Nephron (organoid): ENCODE results near the gene MTX2.

ENCODE experiments used
- H3K27ac Mint-ChIP-seq, 3 experiments: 2 replicates each; pipeline ENCODE4 v1.8.0; 2020; ENCODE audit warnings: mixed read lengths in 3 of 3, mild to moderate bottlenecking in 2 of 3, moderate library complexity in 1 of 3
- H3K27me3 Mint-ChIP-seq: 2 replicates; pipeline ENCODE4 v1.8.0; 2021; ENCODE audit warnings: low read depth, mild to moderate bottlenecking, moderate library complexity, mixed read lengths
- H3K36me3 Mint-ChIP-seq: 2 replicates; pipeline ENCODE4 v1.8.0; 2020; ENCODE audit warnings: low read depth, mixed read lengths
- H3K4me1 Mint-ChIP-seq: 2 replicates; pipeline ENCODE4 v1.8.0; 2020; ENCODE audit warnings: mixed read lengths
- H3K4me3 Mint-ChIP-seq, 3 experiments: 2 replicates each; pipeline ENCODE4 v1.8.0; 2020; ENCODE audit warnings: mild to moderate bottlenecking in 3 of 3, mixed read lengths in 3 of 3, moderate library complexity in 2 of 3
- H3K9me3 Mint-ChIP-seq: 2 replicates; pipeline ENCODE4 v1.8.0; 2020; ENCODE audit warnings: mixed read lengths
- TF ChIP-seq, protein P1 (sequence below), 3 experiments: fragments of 200-600 bp; sonication (generic); IDR thresholded peaks; one replicate each; pipeline ENCODE4 v1.5.0; 2021; ENCODE audit warnings: antibody characterized with exemption in 3 of 3; ENCODE audit not compliant: unreplicated experiment in 3 of 3

Gene MTX2

GRCh38 chr2:176330612-176331011, 61.4 kb downstream of the MTX2 start:
- Mint-ChIP-seq H3K36me3 (peaks cover 31% of the 10 kb centered on the region), H3K4me1 (peaks cover 3% of the 10 kb centered on the region), H3K27ac (no peak overlapping the region), H3K27me3 (no peaks in the 10 kb centered on the region), H3K4me3 (no peak overlapping the region), H3K9me3 (no peaks in the 10 kb centered on the region)
- TF ChIP-seq, protein P1, sequence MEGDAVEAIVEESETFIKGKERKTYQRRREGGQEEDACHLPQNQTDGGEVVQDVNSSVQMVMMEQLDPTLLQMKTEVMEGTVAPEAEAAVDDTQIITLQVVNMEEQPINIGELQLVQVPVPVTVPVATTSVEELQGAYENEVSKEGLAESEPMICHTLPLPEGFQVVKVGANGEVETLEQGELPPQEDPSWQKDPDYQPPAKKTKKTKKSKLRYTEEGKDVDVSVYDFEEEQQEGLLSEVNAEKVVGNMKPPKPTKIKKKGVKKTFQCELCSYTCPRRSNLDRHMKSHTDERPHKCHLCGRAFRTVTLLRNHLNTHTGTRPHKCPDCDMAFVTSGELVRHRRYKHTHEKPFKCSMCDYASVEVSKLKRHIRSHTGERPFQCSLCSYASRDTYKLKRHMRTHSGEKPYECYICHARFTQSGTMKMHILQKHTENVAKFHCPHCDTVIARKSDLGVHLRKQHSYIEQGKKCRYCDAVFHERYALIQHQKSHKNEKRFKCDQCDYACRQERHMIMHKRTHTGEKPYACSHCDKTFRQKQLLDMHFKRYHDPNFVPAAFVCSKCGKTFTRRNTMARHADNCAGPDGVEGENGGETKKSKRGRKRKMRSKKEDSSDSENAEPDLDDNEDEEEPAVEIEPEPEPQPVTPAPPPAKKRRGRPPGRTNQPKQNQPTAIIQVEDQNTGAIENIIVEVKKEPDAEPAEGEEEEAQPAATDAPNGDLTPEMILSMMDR (IDR thresholded peaks at IDR 0.05; ENCODE audit: unreplicated experiment in 3 of 3) = no peak

- Mint-ChIP-seq H3K4me3 (no peak overlapping the region), H3K27me3 (no peaks in the 10 kb centered on the region), H3K9me3 (no peaks in the 10 kb centered on the region), H3K4me1 (no peaks in the 10 kb centered on the region), H3K27ac (no peak overlapping the region), H3K36me3 (peaks cover 32% of the 10 kb centered on the region)
- TF ChIP-seq, protein P1 (IDR thresholded peaks at IDR 0.05; ENCODE audit: unreplicated experiment in 3 of 3) = no peak
These were observed 62.4 kb downstream of the MTX2 start for GRCh38 chr2:176331646-176332045.

- peaks cover 41% of the 10 kb centered on the region for H3K36me3 Mint-ChIP-seq
- H3K27me3 Mint-ChIP-seq = no peaks in the 10 kb centered on the region
- TF ChIP-seq, protein P1 (IDR thresholded peaks at IDR 0.05; ENCODE audit: unreplicated experiment in 3 of 3) = no peak
- H3K27ac Mint-ChIP-seq = no peak overlapping the region
- H3K4me1 Mint-ChIP-seq = no peaks in the 10 kb centered on the region
- no peaks in the 10 kb centered on the region for H3K9me3 Mint-ChIP-seq
- no peak overlapping the region for H3K4me3 Mint-ChIP-seq
These were observed 65.5 kb downstream of the MTX2 start for GRCh38 chr2:176334729-176335128.

DNA sequence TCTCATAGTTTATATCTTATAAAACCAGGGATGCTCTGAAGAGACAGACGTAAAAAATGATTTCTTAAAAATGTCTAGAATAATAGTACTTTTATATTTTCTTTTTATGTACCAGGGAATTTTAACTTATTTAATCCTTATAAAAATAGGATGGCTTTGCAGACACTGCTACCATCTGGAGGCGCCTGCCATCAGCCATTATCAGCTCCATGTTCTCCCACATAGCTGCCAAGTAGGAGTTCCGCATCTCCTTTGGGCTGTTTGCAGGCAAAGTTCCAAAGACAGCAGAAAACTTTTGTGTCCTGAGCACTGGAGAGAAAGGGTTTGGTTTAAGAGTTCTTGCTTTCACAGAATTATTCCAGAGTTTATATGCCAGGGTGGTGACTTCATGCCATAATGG, 69.2 kb downstream of the MTX2 start:
- TF ChIP-seq, protein P1 (IDR thresholded peaks at IDR 0.05; ENCODE audit: unreplicated experiment in 3 of 3) = no peak
- no peaks in the 10 kb centered on the region for H3K9me3 Mint-ChIP-seq
- H3K36me3 Mint-ChIP-seq = peaks cover 43% of the 10 kb centered on the region
- H3K4me1 Mint-ChIP-seq = no peaks in the 10 kb centered on the region
- no peak overlapping the region for H3K27ac Mint-ChIP-seq
- no peaks in the 10 kb centered on the region for H3K27me3 Mint-ChIP-seq
- no peak overlapping the region for H3K4me3 Mint-ChIP-seq

- TF ChIP-seq, protein P1 (IDR thresholded peaks at IDR 0.05; ENCODE audit: unreplicated experiment in 3 of 3) = no peak
- no peaks in the 10 kb centered on the region for H3K27me3 Mint-ChIP-seq
- H3K27ac Mint-ChIP-seq = no peak overlapping the region
- H3K9me3 Mint-ChIP-seq = no peaks in the 10 kb centered on the region
- H3K4me3 Mint-ChIP-seq = no peak overlapping the region
- no peaks in the 10 kb centered on the region for H3K4me1 Mint-ChIP-seq
- peaks cover 43% of the 10 kb centered on the region for H3K36me3 Mint-ChIP-seq
These were observed 70.0 kb downstream of the MTX2 start for GRCh38 chr2:176339208-176339607.

DNA sequence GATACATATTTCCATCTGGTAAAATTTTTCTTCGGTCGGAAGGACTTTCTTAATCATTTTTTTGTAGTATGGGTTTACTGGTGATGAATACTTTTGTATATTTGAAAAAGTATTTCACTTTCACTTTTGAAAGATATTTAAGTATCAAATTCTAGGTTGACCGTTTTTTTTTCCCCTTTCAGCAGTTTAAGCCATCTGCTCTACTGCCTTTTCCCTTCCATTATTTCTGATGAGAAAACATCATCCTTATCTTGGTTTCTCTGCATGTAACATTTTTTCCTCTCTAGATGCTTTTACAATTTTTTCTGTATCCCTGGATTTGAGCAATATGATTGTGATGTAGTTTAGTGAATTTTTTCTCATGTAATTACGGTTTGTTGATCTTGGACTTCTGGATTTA, 87.0 kb downstream of the MTX2 start:
- TF ChIP-seq, protein P1 (IDR thresholded peaks at IDR 0.05; ENCODE audit: unreplicated experiment in 3 of 3) = no peak
- Mint-ChIP-seq H3K27me3 (no peaks in the 10 kb centered on the region), H3K27ac (no peak overlapping the region), H3K4me3 (no peak overlapping the region), H3K4me1 (no peaks in the 10 kb centered on the region), H3K36me3 (peaks cover 5% of the 10 kb centered on the region), H3K9me3 (peaks cover 4% of the 10 kb centered on the region)
